Occipital lobe (tissue), 3 donors: ENCODE data around the gene DNAAF3. TPM values are rescaled to one million over a fixed set of nuclear protein-coding genes. Genes with fewer than 3 reads are reported as not detected.
A peak's percentile ranks its signal among the peaks of the same experiment; 100 is the strongest.

Source experiments
- DNase-seq: peaks from one replicate; lab custom pipeline; 2025; lab: John Stamatoyannopoulos, UW
- small RNA-seq: library from RNA; depleted of rRNA; stranded (forward); fragments of <200 nt; gene quantifications from one replicate; pipeline ENCODE3, GENCODE V24; 2014
- total RNA-seq: library from RNA; depleted of rRNA; stranded (reverse); fragments of >200 nt; gene quantifications from one replicate; pipeline ENCODE4 v1.2.3, GENCODE V29; 2014

The DNAAF3 gene
- total RNA-seq, 1 donor from 2014 or later, result 0.31 TPM

- no peak for DNase-seq
These were observed 49.4 kb downstream of the DNAAF3 start, which contains the start of gene PPP1R12C for GRCh38 chr19:55116859-55117662. TSS of gene PPP1R12C (minus strand) at chr19:55117637. CDS start at chr19:55117543, 94 bp downstream.

- DNase-seq, result peak; percentile 63
These were observed 50.1 kb downstream of the DNAAF3 start for GRCh38 chr19:55116232-55116858.

GRCh38 chr19:55115446-55116065 is 50.9 kb downstream of the DNAAF3 start:
- no peak for DNase-seq

GRCh38 chr19:55114566-55115145 is 51.8 kb downstream of the DNAAF3 start:
- DNase-seq, result no peak

- DNase-seq, result peak; percentile 9
These were observed 52.8 kb downstream of the DNAAF3 start for GRCh38 chr19:55113570-55114039.

GRCh38 chr19:55112777-55113569 is 53.4 kb downstream of the DNAAF3 start:
- no peak for DNase-seq

GRCh38 chr19:55112246-55112776 is 54.1 kb downstream of the DNAAF3 start:
- DNase-seq, result no peak

GRCh38 chr19:55111238-55111831 is 55.1 kb downstream of the DNAAF3 start:
- no peak for DNase-seq

- no peak for DNase-seq
These were observed 56.7 kb downstream of the DNAAF3 start for GRCh38 chr19:55109527-55110291.

Small RNA genes lying within 50 kb of the gene (small RNA-seq; reads per million reads assigned to genes)
- gene MIR7975 (not detected), gene RF01210 (not detected)

Other genes starting within 250 kb of the DNAAF3 start
- gene NLRP7, start 219.1 kb downstream of the DNAAF3 start, total RNA-seq, result not detected
- 2.0 TPM for gene NLRP2, start 200.2 kb downstream of the DNAAF3 start, total RNA-seq
- gene GP6, start 128.3 kb downstream of the DNAAF3 start, total RNA-seq, result 0.47 TPM
- gene RDH13, start 103.5 kb downstream of the DNAAF3 start, total RNA-seq, result 15.0 TPM
- 0.62 TPM for gene EPS8L1, start 90.7 kb downstream of the DNAAF3 start, total RNA-seq
- gene PPP1R12C, start 49.0 kb downstream of the DNAAF3 start, total RNA-seq, result 20.7 TPM
- not detected for gene TNNT1, start 17.4 kb downstream of the DNAAF3 start, total RNA-seq
- not detected for gene TNNI3, start 8.9 kb downstream of the DNAAF3 start, total RNA-seq
- 36.8 TPM for gene SYT5, start 13.7 kb upstream of the DNAAF3 start, total RNA-seq
- 0.47 TPM for gene PTPRH, start 42.9 kb upstream of the DNAAF3 start, total RNA-seq
- 0.78 TPM for gene TMEM86B, start 62.1 kb upstream of the DNAAF3 start, total RNA-seq
- 11.4 TPM for gene PPP6R1, start 92.4 kb upstream of the DNAAF3 start, total RNA-seq
- gene HSPBP1, start 113.5 kb upstream of the DNAAF3 start, total RNA-seq, result 23.4 TPM
- gene BRSK1, start 117.4 kb upstream of the DNAAF3 start, total RNA-seq, result 67.1 TPM
- gene TMEM150B, start 158.7 kb upstream of the DNAAF3 start, total RNA-seq, result 0.47 TPM
- 6.9 TPM for gene KMT5C, start 173.3 kb upstream of the DNAAF3 start, total RNA-seq
- gene COX6B2, start 188.1 kb upstream of the DNAAF3 start, total RNA-seq, result not detected
- not detected for gene GARIN5B, start 196.6 kb upstream of the DNAAF3 start, total RNA-seq
- gene IL11, start 203.8 kb upstream of the DNAAF3 start, total RNA-seq, result 0.16 TPM
- gene TMEM190, start 210.2 kb upstream of the DNAAF3 start, total RNA-seq, result not detected
- not detected for gene TMEM238, start 217.7 kb upstream of the DNAAF3 start, total RNA-seq
- 112 TPM for gene RPL28, start 219.3 kb upstream of the DNAAF3 start, total RNA-seq
- gene UBE2S, start 241.2 kb upstream of the DNAAF3 start, total RNA-seq, result 35.9 TPM